CD14-positive monocyte (primary cell): ENCODE measurements around the gene CR1L. TPM values are rescaled to one million over a fixed set of nuclear protein-coding genes. Genes with fewer than 3 reads are reported as not detected.

Experiments
- DNase-seq, 3 donors: peaks; one replicate each; pipeline ENCODE4 v3.0.0-alpha.2; 2011 to 2022
- H2AFZ ChIP-seq: 2 replicates; pipeline ENCODE4 v1.6.0; 2012; ENCODE audit warnings: mild to moderate bottlenecking, low read depth, low read length, inconsistent platforms; ENCODE audit not compliant: insufficient read depth, poor library complexity, severe bottlenecking
- H3K27ac ChIP-seq, 2 donors: 1 replicate in 1 of 2; 2 replicates in 1 of 2; pipeline ENCODE4 v1.5.1; 2012 to 2013; ENCODE audit warnings: low read length in 2 of 2, control low read depth in 1 of 2, inconsistent platforms in 1 of 2, low read depth in 1 of 2, mild to moderate bottlenecking in 1 of 2
- H3K27me3 ChIP-seq, 2 donors: one replicate each; pipeline versions ENCODE4 v1.6.0 to v1.6.1; 2011 to 2013; ENCODE audit warnings: low read length in 2 of 2; ENCODE audit not compliant: control insufficient read depth in 2 of 2, insufficient read depth in 2 of 2
- H3K36me3 ChIP-seq, 2 donors: replicated peaks in 1 of 2; 1 replicate in 1 of 2; 2 replicates in 1 of 2; pipeline versions ENCODE4 v1.5.1 to v1.6.1; 2012 to 2013; ENCODE audit warnings: low read length in 2 of 2, control low read depth in 1 of 2, inconsistent platforms in 1 of 2, mild to moderate bottlenecking in 1 of 2; ENCODE audit not compliant: insufficient read depth in 2 of 2, control insufficient read depth in 1 of 2
- H3K4me1 ChIP-seq, 2 donors: 1 replicate in 1 of 2; 2 replicates in 1 of 2; pipeline versions ENCODE4 v1.5.1 to v1.6.1; 2012 to 2013; ENCODE audit warnings: low read length in 2 of 2, control low read depth in 1 of 2, inconsistent platforms in 1 of 2, mild to moderate bottlenecking in 1 of 2, moderate library complexity in 1 of 2; ENCODE audit not compliant: insufficient read depth in 2 of 2, control insufficient read depth in 1 of 2
- H3K4me2 ChIP-seq: replicated peaks from 2 replicates; pipeline ENCODE3; 2012; ENCODE audit warnings: low read length, moderate library complexity, mild to moderate bottlenecking; ENCODE audit not compliant: poor library complexity, severe bottlenecking; ENCODE audit errors: extremely low read depth
- H3K4me3 ChIP-seq, 3 experiments: fragments of 200-600 bp in 1 of 3; sonication (generic) in 1 of 3; replicated peaks in 1 of 3; 1 replicate in 2 of 3; 2 replicates in 1 of 3; pipeline ENCODE4 v1.5.1; 2011 to 2013; ENCODE audit warnings: low read length in 3 of 3, mild to moderate bottlenecking in 3 of 3, control low read depth in 2 of 3, low read depth in 2 of 3, inconsistent platforms in 1 of 3, moderate library complexity in 1 of 3
- H3K79me2 ChIP-seq: 2 replicates; pipeline ENCODE4 v1.6.0; 2012; ENCODE audit warnings: mild to moderate bottlenecking, control low read depth, inconsistent platforms, low read length, moderate library complexity; ENCODE audit not compliant: insufficient read depth
- H3K9ac ChIP-seq: 2 replicates; pipeline ENCODE4 v1.6.0; 2017; ENCODE audit warnings: low read length, mild to moderate bottlenecking; ENCODE audit not compliant: insufficient read depth, poor library complexity, severe bottlenecking
- H3K9me3 ChIP-seq, 2 donors: replicated peaks in 1 of 2; 1 replicate in 1 of 2; 2 replicates in 1 of 2; pipeline versions ENCODE4 v1.5.1 to v1.6.1; 2012 to 2013; ENCODE audit warnings: low read length in 2 of 2, control low read depth in 1 of 2; ENCODE audit not compliant: control insufficient read depth in 1 of 2, insufficient read depth in 1 of 2
- H4K20me1 ChIP-seq: 2 replicates; pipeline ENCODE4 v1.6.0; 2012; ENCODE audit warnings: mild to moderate bottlenecking, low read length, control low read depth, moderate library complexity; ENCODE audit not compliant: insufficient read depth
- H3K27ac Mint-ChIP-seq, 7 donors: one replicate each; pipeline ENCODE4 v1.8.0; 2020; ENCODE audit warnings: mild to moderate bottlenecking in 7 of 7, mixed read lengths in 7 of 7, moderate library complexity in 6 of 7, inconsistent platforms in 2 of 7
- H3K27me3 Mint-ChIP-seq, 3 donors: one replicate each; pipeline ENCODE4 v1.8.0; 2021 to 2022; ENCODE audit warnings: low read depth in 3 of 3, mild to moderate bottlenecking in 3 of 3, mixed read lengths in 3 of 3, moderate library complexity in 3 of 3, inconsistent platforms in 1 of 3
- H3K36me3 Mint-ChIP-seq, 2 donors: one replicate each; pipeline ENCODE4 v1.8.0; 2020; ENCODE audit warnings: mixed read lengths in 2 of 2, inconsistent platforms in 1 of 2, mild to moderate bottlenecking in 1 of 2
- H3K4me1 Mint-ChIP-seq: one replicate; pipeline ENCODE4 v1.8.0; 2020; ENCODE audit warnings: mild to moderate bottlenecking, mixed read lengths
- H3K4me3 Mint-ChIP-seq, 2 donors: one replicate each; pipeline ENCODE4 v1.8.0; 2020; ENCODE audit warnings: mild to moderate bottlenecking in 2 of 2, mixed read lengths in 2 of 2, moderate library complexity in 1 of 2
- H3K9me3 Mint-ChIP-seq, 7 donors: one replicate each; pipeline ENCODE4 v1.8.0; 2020 to 2022; ENCODE audit warnings: mixed read lengths in 7 of 7, mild to moderate bottlenecking in 6 of 7, moderate library complexity in 6 of 7, inconsistent platforms in 2 of 7
- CTCF ChIP-seq: fragments of 200-600 bp; IDR thresholded peaks from one replicate; pipeline ENCODE4 v1.8.0; 2022; ENCODE audit warnings: antibody characterized with exemption, mild to moderate bottlenecking
- WGBS: methylation state at CpG from one replicate; pipeline ENCODE4 v1.1.5; 2013; ENCODE audit warnings: missing lambda C conversion rate; ENCODE audit not compliant: insufficient coverage; 5-methylcytosine and 5-hydroxymethylcytosine counted together
- intact Hi-C, 2 donors: fragments of 100-400 bp; cut with micrococcal nuclease; formaldehyde crosslinking; loops; one replicate each; pipeline versions ENCODE4 v1.15.0 to v1.15.1; 2023
- polyA plus RNA-seq, 3 donors: library from polyadenylated mRNA; depleted of rRNA in 1 of 3; unstranded in 2 of 3; stranded (reverse) in 1 of 3; fragments of 300-500 nt in 2 of 3; fragments of >200 nt in 1 of 3; fragmentation: Illumina TruSeq in 2 of 3; gene quantifications; 1 replicate in 2 of 3; 2 replicates in 1 of 3; pipeline ENCODE4 v1.2.3, GENCODE V29; 2012 to 2021

CR1L gene
- polyA plus RNA-seq, 3 donors = 0.49 TPM; not detected in 2

DNA sequence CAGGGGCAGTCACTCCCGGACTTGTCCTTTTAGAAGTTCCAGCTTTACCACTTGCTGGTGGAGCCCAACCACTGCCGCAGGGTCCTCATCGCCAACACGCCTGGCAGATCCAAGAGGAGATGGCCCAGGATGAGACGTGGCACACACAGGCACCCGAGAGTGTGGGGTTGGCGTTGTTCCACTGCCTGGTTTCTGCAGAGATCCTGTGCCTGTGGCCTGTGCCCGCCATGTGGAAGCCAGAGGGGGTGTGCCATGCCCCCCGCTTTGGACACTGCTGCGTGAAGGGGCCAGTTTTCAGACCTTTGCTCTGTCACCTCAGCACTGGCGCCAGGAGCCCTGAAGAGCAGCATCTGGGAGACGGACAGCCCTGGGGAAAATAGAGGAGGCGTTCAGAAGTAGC, 117.7 kb downstream of the CR1L start:
- Histone ChIP-seq H3K9me3 (peaks cover 7 to 15% of the 10 kb centered on the region in 2 donors), H3K27me3 (no peaks in the 10 kb centered on the region), H3K9ac (no peak overlapping the region), H3K27ac (no peak overlapping the region), H3K4me3 (no peak overlapping the region), H2AFZ (no peak overlapping the region), H4K20me1 (peaks cover 11% of the 10 kb centered on the region), H3K4me2 (no peak overlapping the region), H3K79me2 (peaks cover 9% of the 10 kb centered on the region), H3K36me3 (peaks cover 80 to 99% of the 10 kb centered on the region in 2 donors), H3K4me1 (no peaks in the 10 kb centered on the region)
- Mint-ChIP-seq H3K4me1 (no peaks in the 10 kb centered on the region), H3K9me3 (peaks cover 8 to 19% (median 12%) of the 10 kb centered on the region in 7 donors), H3K27me3 (no peaks in the 10 kb centered on the region), H3K27ac (no peak overlapping the region), H3K36me3 (peaks cover 86 to 91% of the 10 kb centered on the region in 2 donors), H3K4me3 (no peak overlapping the region)
- TF ChIP-seq CTCF = no peak
- no peak for DNase-seq
- WGBS = over 99% methylated on average over 13 of the region's 13 CpGs
- intact Hi-C loops = no loop called here

DNA sequence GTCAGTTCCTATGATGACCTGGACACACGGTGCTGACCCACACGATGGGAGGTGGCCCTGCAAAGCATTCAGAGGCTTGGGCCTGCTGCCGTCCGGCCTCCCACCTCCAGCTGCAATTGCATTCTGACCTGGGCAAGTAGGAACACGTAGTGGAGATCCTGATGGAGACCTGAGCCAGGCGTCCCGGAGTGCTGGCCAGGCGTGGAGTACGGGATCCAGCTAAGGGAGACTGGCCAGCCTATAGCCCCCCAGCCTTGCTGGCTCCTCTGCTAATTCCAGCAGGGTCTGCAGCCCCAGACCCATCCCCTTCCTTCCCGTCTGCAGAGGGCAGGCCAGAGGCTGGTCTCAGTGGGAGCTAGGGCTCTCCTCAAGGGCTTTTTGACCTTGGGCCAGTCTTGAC, 118.2 kb downstream of the CR1L start:
- no peak overlapping the region for H3K4me3 ChIP-seq
- Mint-ChIP-seq H3K27ac (peak overlapping the region in 1 of 7 donors; percentile 14), H3K9me3 (peaks cover 8 to 19% (median 12%) of the 10 kb centered on the region in 7 donors), H3K4me3 (no peak overlapping the region), H3K36me3 (peaks cover 86 to 88% of the 10 kb centered on the region in 2 donors), H3K27me3 (no peaks in the 10 kb centered on the region), H3K4me1 (no peaks in the 10 kb centered on the region)
- no peak for DNase-seq
- no peak overlapping the region for H2AFZ ChIP-seq
- no peaks in the 10 kb centered on the region for H3K4me1 ChIP-seq
- TF ChIP-seq CTCF = no peak
- H3K27ac ChIP-seq = no peak overlapping the region
- H3K4me2 ChIP-seq = no peak overlapping the region
- H3K36me3 ChIP-seq = peaks cover 80 to 97% of the 10 kb centered on the region in 2 donors
- H3K79me2 ChIP-seq = peaks cover 4% of the 10 kb centered on the region
- peaks cover 11% of the 10 kb centered on the region for H4K20me1 ChIP-seq
- peaks cover 7 to 15% of the 10 kb centered on the region in 2 donors for H3K9me3 ChIP-seq
- intact Hi-C loops = no loop called here
- no peak overlapping the region for H3K9ac ChIP-seq
- no peaks in the 10 kb centered on the region for H3K27me3 ChIP-seq
- WGBS = 100% methylated on average over 9 of the region's 10 CpGs
